Measurements from ENCODE around the gene LBP. TPM values are rescaled to one million over a fixed set of nuclear protein-coding genes. Genes with fewer than 3 reads are reported as not detected.
A peak's percentile ranks its signal among the peaks of the same experiment; 100 is the strongest.

Gene LBP
- total RNA-seq, 1 donor from 2014 or later, result not detected

- H3K4me1 Mint-ChIP-seq (ENCODE audit: low read depth, unreplicated experiment), result peaks cover 6% of the 10 kb centered on the region
- no peak overlapping the region for H3K4me3 Mint-ChIP-seq (ENCODE audit: unreplicated experiment)
- H3K36me3 Mint-ChIP-seq (ENCODE audit: unreplicated experiment), result no peaks in the 10 kb centered on the region
- H3K27me3 Mint-ChIP-seq (ENCODE audit: unreplicated experiment), result peaks cover 2% of the 10 kb centered on the region
- no peaks in the 10 kb centered on the region for H3K9me3 Mint-ChIP-seq (ENCODE audit: unreplicated experiment)
- TF ChIP-seq CTCF (IDR thresholded peaks at IDR 0.05; ENCODE audit: partially characterized antibody, unreplicated experiment), result no peak
- DNase-seq, result no peak
- H3K27ac Mint-ChIP-seq (ENCODE audit: unreplicated experiment), result no peak overlapping the region
Observed at GRCh38 chr20:38300438-38300837, 45.8 kb upstream of the LBP start.

DNA sequence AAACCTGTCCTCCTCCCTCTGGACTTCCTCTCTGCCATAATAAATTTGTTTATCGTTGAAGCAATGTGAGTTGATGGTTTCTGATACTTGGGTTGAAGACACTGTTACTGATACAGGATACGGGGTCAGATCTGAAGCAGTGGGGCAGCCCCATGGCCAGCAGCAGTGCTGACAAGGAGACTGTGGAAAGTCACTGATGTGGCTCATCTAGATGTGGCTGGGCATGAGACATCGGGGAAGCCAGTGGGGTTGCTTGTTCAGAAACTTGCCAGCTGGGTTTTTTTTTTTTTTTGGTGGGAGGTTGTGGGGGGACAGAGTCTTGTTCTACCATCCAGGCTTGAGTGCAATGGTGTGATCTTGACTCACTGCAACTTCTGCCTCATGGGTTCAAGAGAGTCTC, 45.0 kb upstream of the LBP start:
- no peak for DNase-seq
- no peak overlapping the region for H3K27ac Mint-ChIP-seq (ENCODE audit: unreplicated experiment)
- H3K27me3 Mint-ChIP-seq (ENCODE audit: unreplicated experiment), result peaks cover 2% of the 10 kb centered on the region
- no peak for TF ChIP-seq CTCF (IDR thresholded peaks at IDR 0.05; ENCODE audit: partially characterized antibody, unreplicated experiment)
- peaks cover 6% of the 10 kb centered on the region for H3K4me1 Mint-ChIP-seq (ENCODE audit: low read depth, unreplicated experiment)
- H3K4me3 Mint-ChIP-seq (ENCODE audit: unreplicated experiment), result no peak overlapping the region
- no peaks in the 10 kb centered on the region for H3K36me3 Mint-ChIP-seq (ENCODE audit: unreplicated experiment)
- no peaks in the 10 kb centered on the region for H3K9me3 Mint-ChIP-seq (ENCODE audit: unreplicated experiment)

GRCh38 chr20:38302786-38303185, 43.5 kb upstream of the LBP start:
- Mint-ChIP-seq H3K4me3 (ENCODE audit: unreplicated experiment) (no peak overlapping the region), H3K27me3 (ENCODE audit: unreplicated experiment) (peaks cover 2% of the 10 kb centered on the region), H3K27ac (ENCODE audit: unreplicated experiment) (no peak overlapping the region), H3K9me3 (ENCODE audit: unreplicated experiment) (no peaks in the 10 kb centered on the region), H3K4me1 (ENCODE audit: low read depth, unreplicated experiment) (peaks cover 6% of the 10 kb centered on the region), H3K36me3 (ENCODE audit: unreplicated experiment) (no peaks in the 10 kb centered on the region)
- DNase-seq, result peak; percentile 68
- no peak for TF ChIP-seq CTCF (IDR thresholded peaks at IDR 0.05; ENCODE audit: partially characterized antibody, unreplicated experiment)

GRCh38 chr20:38303908-38304379, 42.3 kb upstream of the LBP start, which contains the start of gene BPI:
TSS of gene BPI (plus strand) at chr20:38304156. CDS start at chr20:38304224, 68 bp downstream.
- H3K27ac Mint-ChIP-seq (ENCODE audit: unreplicated experiment), result no peak within 1 kb of the TSS
- no peak for DNase-seq
- H3K4me1 Mint-ChIP-seq (ENCODE audit: low read depth, unreplicated experiment), result peaks cover 6% of the 10 kb centered on the region
- TF ChIP-seq CTCF (IDR thresholded peaks at IDR 0.05; ENCODE audit: partially characterized antibody, unreplicated experiment), result no peak
- H3K27me3 Mint-ChIP-seq (ENCODE audit: unreplicated experiment), result peaks cover 3% of the 10 kb centered on the region
- no peak within 1 kb of the TSS for H3K4me3 Mint-ChIP-seq (ENCODE audit: unreplicated experiment)
- H3K9me3 Mint-ChIP-seq (ENCODE audit: unreplicated experiment), result no peaks in the 10 kb centered on the region
- H3K36me3 Mint-ChIP-seq (ENCODE audit: unreplicated experiment), result no peaks in the 10 kb centered on the region

DNA sequence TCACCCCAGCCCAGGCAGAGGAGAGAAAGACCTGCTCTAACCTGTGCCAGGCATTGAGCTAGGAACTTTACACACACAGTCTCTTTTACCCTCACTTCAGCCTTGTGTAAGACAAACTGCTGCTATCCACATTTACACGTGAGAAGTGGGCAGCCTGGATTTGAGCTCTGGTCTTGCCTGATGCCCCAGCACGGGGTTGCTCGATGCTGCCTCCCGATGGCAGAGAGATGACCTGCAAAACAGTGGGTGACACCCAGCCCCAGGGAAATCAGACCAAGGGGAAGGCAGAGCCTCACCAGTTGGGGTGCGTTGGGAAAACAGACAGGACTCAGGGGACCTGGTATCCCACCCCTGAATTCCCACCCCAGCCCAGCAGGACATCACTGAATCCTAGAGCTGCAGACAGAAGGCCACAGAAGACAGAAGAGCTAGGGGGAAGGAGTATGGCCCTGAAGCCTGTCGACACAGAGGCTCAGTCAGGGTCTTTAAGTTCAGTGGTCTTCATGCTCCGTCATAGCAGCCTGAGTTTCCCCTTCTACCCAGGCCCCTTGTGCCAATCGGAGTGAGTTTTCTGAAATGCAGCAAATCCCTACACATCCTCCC, 41.3 kb upstream of the LBP start:
- H3K4me3 Mint-ChIP-seq (ENCODE audit: unreplicated experiment), result no peak overlapping the region
- peaks cover 6% of the 10 kb centered on the region for H3K4me1 Mint-ChIP-seq (ENCODE audit: low read depth, unreplicated experiment)
- no peaks in the 10 kb centered on the region for H3K9me3 Mint-ChIP-seq (ENCODE audit: unreplicated experiment)
- peak; percentile 53 for DNase-seq
- peak; percentile 28 for TF ChIP-seq CTCF (IDR thresholded peaks at IDR 0.05; ENCODE audit: partially characterized antibody, unreplicated experiment)
- H3K36me3 Mint-ChIP-seq (ENCODE audit: unreplicated experiment), result no peaks in the 10 kb centered on the region
- H3K27me3 Mint-ChIP-seq (ENCODE audit: unreplicated experiment), result peaks cover 3% of the 10 kb centered on the region
- no peak overlapping the region for H3K27ac Mint-ChIP-seq (ENCODE audit: unreplicated experiment)
